CD14-positive monocyte (primary cell): ENCODE data around the gene STXBP6. TPM values are rescaled to one million over a fixed set of nuclear protein-coding genes. Genes with fewer than 3 reads are reported as not detected.

Source experiments
- DNase-seq, 3 donors: peaks; one replicate each; pipeline ENCODE4 v3.0.0-alpha.2; 2011 to 2022
- H2AFZ ChIP-seq: 2 replicates; pipeline ENCODE4 v1.6.0; 2012; ENCODE audit warnings: mild to moderate bottlenecking, low read depth, low read length, inconsistent platforms; ENCODE audit not compliant: insufficient read depth, poor library complexity, severe bottlenecking
- H3K27ac ChIP-seq, 2 donors: 1 replicate in 1 of 2; 2 replicates in 1 of 2; pipeline ENCODE4 v1.5.1; 2012 to 2013; ENCODE audit warnings: low read length in 2 of 2, control low read depth in 1 of 2, inconsistent platforms in 1 of 2, low read depth in 1 of 2, mild to moderate bottlenecking in 1 of 2
- H3K27me3 ChIP-seq, 2 donors: one replicate each; pipeline versions ENCODE4 v1.6.0 to v1.6.1; 2011 to 2013; ENCODE audit warnings: low read length in 2 of 2; ENCODE audit not compliant: control insufficient read depth in 2 of 2, insufficient read depth in 2 of 2
- H3K36me3 ChIP-seq, 2 donors: replicated peaks in 1 of 2; 1 replicate in 1 of 2; 2 replicates in 1 of 2; pipeline versions ENCODE4 v1.5.1 to v1.6.1; 2012 to 2013; ENCODE audit warnings: low read length in 2 of 2, control low read depth in 1 of 2, inconsistent platforms in 1 of 2, mild to moderate bottlenecking in 1 of 2; ENCODE audit not compliant: insufficient read depth in 2 of 2, control insufficient read depth in 1 of 2
- H3K4me1 ChIP-seq, 2 donors: 1 replicate in 1 of 2; 2 replicates in 1 of 2; pipeline versions ENCODE4 v1.5.1 to v1.6.1; 2012 to 2013; ENCODE audit warnings: low read length in 2 of 2, control low read depth in 1 of 2, inconsistent platforms in 1 of 2, mild to moderate bottlenecking in 1 of 2, moderate library complexity in 1 of 2; ENCODE audit not compliant: insufficient read depth in 2 of 2, control insufficient read depth in 1 of 2
- H3K4me2 ChIP-seq: replicated peaks from 2 replicates; pipeline ENCODE3; 2012; ENCODE audit warnings: low read length, moderate library complexity, mild to moderate bottlenecking; ENCODE audit not compliant: poor library complexity, severe bottlenecking; ENCODE audit errors: extremely low read depth
- H3K4me3 ChIP-seq, 3 experiments: fragments of 200-600 bp in 1 of 3; sonication (generic) in 1 of 3; replicated peaks in 1 of 3; 1 replicate in 2 of 3; 2 replicates in 1 of 3; pipeline ENCODE4 v1.5.1; 2011 to 2013; ENCODE audit warnings: low read length in 3 of 3, mild to moderate bottlenecking in 3 of 3, control low read depth in 2 of 3, low read depth in 2 of 3, inconsistent platforms in 1 of 3, moderate library complexity in 1 of 3
- H3K79me2 ChIP-seq: 2 replicates; pipeline ENCODE4 v1.6.0; 2012; ENCODE audit warnings: mild to moderate bottlenecking, control low read depth, inconsistent platforms, low read length, moderate library complexity; ENCODE audit not compliant: insufficient read depth
- H3K9ac ChIP-seq: 2 replicates; pipeline ENCODE4 v1.6.0; 2017; ENCODE audit warnings: low read length, mild to moderate bottlenecking; ENCODE audit not compliant: insufficient read depth, poor library complexity, severe bottlenecking
- H3K9me3 ChIP-seq, 2 donors: replicated peaks in 1 of 2; 1 replicate in 1 of 2; 2 replicates in 1 of 2; pipeline versions ENCODE4 v1.5.1 to v1.6.1; 2012 to 2013; ENCODE audit warnings: low read length in 2 of 2, control low read depth in 1 of 2; ENCODE audit not compliant: control insufficient read depth in 1 of 2, insufficient read depth in 1 of 2
- H4K20me1 ChIP-seq: 2 replicates; pipeline ENCODE4 v1.6.0; 2012; ENCODE audit warnings: mild to moderate bottlenecking, low read length, control low read depth, moderate library complexity; ENCODE audit not compliant: insufficient read depth
- H3K27ac Mint-ChIP-seq, 7 donors: one replicate each; pipeline ENCODE4 v1.8.0; 2020; ENCODE audit warnings: mild to moderate bottlenecking in 7 of 7, mixed read lengths in 7 of 7, moderate library complexity in 6 of 7, inconsistent platforms in 2 of 7
- H3K27me3 Mint-ChIP-seq, 3 donors: one replicate each; pipeline ENCODE4 v1.8.0; 2021 to 2022; ENCODE audit warnings: low read depth in 3 of 3, mild to moderate bottlenecking in 3 of 3, mixed read lengths in 3 of 3, moderate library complexity in 3 of 3, inconsistent platforms in 1 of 3
- H3K36me3 Mint-ChIP-seq, 2 donors: one replicate each; pipeline ENCODE4 v1.8.0; 2020; ENCODE audit warnings: mixed read lengths in 2 of 2, inconsistent platforms in 1 of 2, mild to moderate bottlenecking in 1 of 2
- H3K4me1 Mint-ChIP-seq: one replicate; pipeline ENCODE4 v1.8.0; 2020; ENCODE audit warnings: mild to moderate bottlenecking, mixed read lengths
- H3K4me3 Mint-ChIP-seq, 2 donors: one replicate each; pipeline ENCODE4 v1.8.0; 2020; ENCODE audit warnings: mild to moderate bottlenecking in 2 of 2, mixed read lengths in 2 of 2, moderate library complexity in 1 of 2
- H3K9me3 Mint-ChIP-seq, 7 donors: one replicate each; pipeline ENCODE4 v1.8.0; 2020 to 2022; ENCODE audit warnings: mixed read lengths in 7 of 7, mild to moderate bottlenecking in 6 of 7, moderate library complexity in 6 of 7, inconsistent platforms in 2 of 7
- WGBS: methylation state at CpG from one replicate; pipeline ENCODE4 v1.1.5; 2013; ENCODE audit warnings: missing lambda C conversion rate; ENCODE audit not compliant: insufficient coverage; 5-methylcytosine and 5-hydroxymethylcytosine counted together
- intact Hi-C, 2 donors: fragments of 100-400 bp; cut with micrococcal nuclease; formaldehyde crosslinking; loops; one replicate each; pipeline versions ENCODE4 v1.15.0 to v1.15.1; 2023
- polyA plus RNA-seq, 3 donors: library from polyadenylated mRNA; depleted of rRNA in 1 of 3; unstranded in 2 of 3; stranded (reverse) in 1 of 3; fragments of 300-500 nt in 2 of 3; fragments of >200 nt in 1 of 3; fragmentation: Illumina TruSeq in 2 of 3; gene quantifications; 1 replicate in 2 of 3; 2 replicates in 1 of 3; pipeline ENCODE4 v1.2.3, GENCODE V29; 2012 to 2021
- TF ChIP-seq, protein P1 (sequence below): fragments of 200-600 bp; IDR thresholded peaks from one replicate; pipeline ENCODE4 v1.8.0; 2022; ENCODE audit warnings: antibody characterized with exemption, mild to moderate bottlenecking

The STXBP6 gene
- polyA plus RNA-seq, 3 donors = 0.05 to 0.25 (median 0.08) TPM

DNA sequence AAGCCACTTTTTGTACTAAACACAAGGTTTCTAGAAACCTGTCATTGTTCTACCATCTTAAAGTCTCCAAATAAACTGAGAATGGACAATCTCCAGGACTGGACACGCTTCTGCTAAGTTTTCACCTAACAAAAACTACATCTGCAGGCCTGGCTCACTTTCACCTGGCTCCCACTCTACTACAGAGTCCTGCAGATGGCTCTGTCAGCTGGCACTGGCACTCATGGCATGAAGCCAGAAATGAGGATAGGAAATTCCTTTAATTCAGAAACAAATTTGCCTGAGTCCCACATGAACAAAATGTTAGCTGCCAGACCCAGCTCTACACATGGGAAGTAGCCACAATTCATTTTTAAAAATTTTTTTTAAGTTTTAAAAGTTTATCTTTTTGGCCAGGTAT lies 42.1 kb downstream of the STXBP6 start:
- Mint-ChIP-seq H3K4me3 (no peak overlapping the region), H3K4me1 (no peaks in the 10 kb centered on the region), H3K9me3 (peaks cover 0 to 3% (median 0%) of the 10 kb centered on the region in 7 donors), H3K27ac (no peak overlapping the region), H3K27me3 (peaks cover 0 to 8% (median 1%) of the 10 kb centered on the region in 3 donors), H3K36me3 (no peaks in the 10 kb centered on the region)
- Histone ChIP-seq H3K4me1 (no peaks in the 10 kb centered on the region), H3K79me2 (no peaks in the 10 kb centered on the region), H3K4me2 (no peak overlapping the region), H3K4me3 (no peak overlapping the region), H2AFZ (no peak overlapping the region), H3K9ac (no peak overlapping the region), H3K9me3 (no peaks in the 10 kb centered on the region), H3K27me3 (no peaks in the 10 kb centered on the region), H4K20me1 (no peaks in the 10 kb centered on the region), H3K36me3 (no peaks in the 10 kb centered on the region), H3K27ac (no peak overlapping the region)
- no peak for DNase-seq
- TF ChIP-seq, protein P1, sequence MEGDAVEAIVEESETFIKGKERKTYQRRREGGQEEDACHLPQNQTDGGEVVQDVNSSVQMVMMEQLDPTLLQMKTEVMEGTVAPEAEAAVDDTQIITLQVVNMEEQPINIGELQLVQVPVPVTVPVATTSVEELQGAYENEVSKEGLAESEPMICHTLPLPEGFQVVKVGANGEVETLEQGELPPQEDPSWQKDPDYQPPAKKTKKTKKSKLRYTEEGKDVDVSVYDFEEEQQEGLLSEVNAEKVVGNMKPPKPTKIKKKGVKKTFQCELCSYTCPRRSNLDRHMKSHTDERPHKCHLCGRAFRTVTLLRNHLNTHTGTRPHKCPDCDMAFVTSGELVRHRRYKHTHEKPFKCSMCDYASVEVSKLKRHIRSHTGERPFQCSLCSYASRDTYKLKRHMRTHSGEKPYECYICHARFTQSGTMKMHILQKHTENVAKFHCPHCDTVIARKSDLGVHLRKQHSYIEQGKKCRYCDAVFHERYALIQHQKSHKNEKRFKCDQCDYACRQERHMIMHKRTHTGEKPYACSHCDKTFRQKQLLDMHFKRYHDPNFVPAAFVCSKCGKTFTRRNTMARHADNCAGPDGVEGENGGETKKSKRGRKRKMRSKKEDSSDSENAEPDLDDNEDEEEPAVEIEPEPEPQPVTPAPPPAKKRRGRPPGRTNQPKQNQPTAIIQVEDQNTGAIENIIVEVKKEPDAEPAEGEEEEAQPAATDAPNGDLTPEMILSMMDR = no peak
- 100% methylated on average over 1 of the region's 1 CpG for WGBS
- intact Hi-C loops = no loop called here

DNA sequence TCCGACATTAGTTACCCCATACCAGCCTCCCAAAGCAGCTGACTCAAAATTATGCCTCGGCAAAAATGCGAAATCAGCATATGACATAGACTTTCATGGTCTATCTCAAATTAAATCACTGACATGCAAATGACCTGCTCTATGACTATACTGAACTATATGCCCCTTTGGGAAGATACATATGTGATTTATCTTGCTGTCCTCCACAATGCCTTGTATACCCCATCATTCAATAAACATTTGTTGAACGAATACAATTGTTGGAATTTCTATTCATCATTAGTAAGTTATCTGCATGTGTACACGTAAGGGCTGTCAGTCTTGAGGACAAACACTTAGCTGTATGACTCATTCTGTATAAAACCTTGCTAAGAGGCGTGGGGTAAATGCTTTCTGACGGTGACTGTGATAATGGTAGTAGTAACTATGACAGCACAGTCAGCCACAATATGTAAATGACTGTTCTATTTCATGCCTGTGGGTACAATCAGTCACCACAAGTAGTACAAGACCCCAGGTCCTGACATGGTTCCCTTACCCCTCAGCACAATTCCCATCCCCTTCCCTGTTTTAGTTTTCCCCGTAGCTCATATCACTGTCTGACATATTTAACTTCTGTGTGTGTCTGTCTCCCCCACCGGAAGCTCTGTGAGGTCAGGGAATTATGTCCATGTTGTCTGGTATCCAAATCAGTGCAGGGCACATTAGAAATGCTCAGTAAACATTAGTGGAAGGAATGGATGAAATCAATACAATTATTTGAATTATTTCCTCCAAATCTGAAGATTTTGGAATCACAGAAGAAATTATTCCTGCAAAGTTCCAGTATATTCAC lies 42.8 kb downstream of the STXBP6 start:
- Histone ChIP-seq H2AFZ (no peak overlapping the region), H3K27me3 (no peaks in the 10 kb centered on the region), H3K9ac (no peak overlapping the region), H3K79me2 (no peaks in the 10 kb centered on the region), H3K4me1 (no peaks in the 10 kb centered on the region), H3K4me2 (no peak overlapping the region), H3K4me3 (no peak overlapping the region), H3K36me3 (no peaks in the 10 kb centered on the region), H4K20me1 (no peaks in the 10 kb centered on the region), H3K9me3 (no peaks in the 10 kb centered on the region), H3K27ac (no peak overlapping the region)
- no CpG with 5 or more reads among the region's 9 CpGs for WGBS
- H3K4me3 Mint-ChIP-seq = no peak overlapping the region
- H3K36me3 Mint-ChIP-seq = no peaks in the 10 kb centered on the region
- intact Hi-C loops = no loop called here
- no peaks in the 10 kb centered on the region for H3K4me1 Mint-ChIP-seq
- TF ChIP-seq, protein P1 = no peak
- DNase-seq = no peak
- peaks cover 0 to 8% (median 1%) of the 10 kb centered on the region in 3 donors for H3K27me3 Mint-ChIP-seq
- peaks cover 0 to 4% (median 0%) of the 10 kb centered on the region in 7 donors for H3K9me3 Mint-ChIP-seq
- H3K27ac Mint-ChIP-seq = no peak overlapping the region
